HG03442 (cell line): ENCODE measurements around the gene EIF3J.
"Not testable (repeated sequence)": the region's sequence is repeated elsewhere in the genome, so short reads cannot be mapped to it uniquely, and the experiment has no call there.

Source experiments
- ATAC-seq: cut with Tn5 transposase; IDR thresholded peaks from one replicate; pipeline ENCODE4 v1.9.1; 2021; ENCODE audit warnings: mild to moderate bottlenecking, moderate library complexity; ENCODE audit not compliant: unreplicated experiment

EIF3J gene

GRCh38 chr15:44536962-44537734 lies at the start of gene EIF3J:
Gene EIF3J, plus strand, starts transcription at chr15:44537147. Its CDS starts 48 bp downstream, at chr15:44537195.
- ATAC-seq: peak; percentile 82

GRCh38 chr15:44489464-44489863 lies 47.5 kb upstream of the EIF3J start:
- no peak for ATAC-seq

DNA sequence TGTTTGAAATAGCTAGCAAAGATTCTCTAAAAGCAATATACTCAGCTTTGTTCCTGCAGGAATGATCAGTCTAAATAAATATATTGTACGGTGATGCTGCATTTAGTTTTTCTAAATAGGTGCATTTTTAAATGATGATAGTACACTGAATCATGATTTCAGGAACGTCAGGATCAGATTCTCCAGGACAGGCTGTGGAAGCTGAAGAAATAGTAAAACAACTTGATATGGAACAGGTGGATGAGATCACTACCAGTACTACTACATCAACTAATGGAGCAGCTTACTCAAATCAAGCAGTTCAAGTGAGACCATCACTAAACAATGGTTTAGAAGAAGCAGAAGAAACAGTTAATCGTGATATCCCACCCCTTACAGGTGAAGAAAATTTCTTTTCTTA lies 46.3 kb upstream of the EIF3J start:
- no peak for ATAC-seq

- ATAC-seq: no peak
Observed at GRCh38 chr15:44492040-44492439, 44.9 kb upstream of the EIF3J start.

DNA sequence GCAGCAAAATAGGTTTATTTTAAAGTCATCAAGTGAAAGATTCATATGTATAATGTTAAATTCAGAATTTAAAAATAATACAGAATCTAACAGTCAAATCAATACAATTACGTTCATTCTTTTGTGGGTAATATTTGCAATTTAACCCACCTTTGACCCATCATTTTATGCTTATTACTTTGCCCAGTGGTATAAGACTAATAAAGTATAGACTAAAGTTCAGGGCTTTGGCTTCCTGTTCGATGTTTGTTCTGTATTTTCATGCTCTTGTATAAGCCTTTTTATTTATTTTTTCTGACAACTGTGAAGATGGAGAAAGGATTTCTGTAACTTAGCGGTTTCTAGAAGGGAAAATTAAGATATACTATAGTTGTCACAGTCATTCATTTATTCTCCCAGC lies 44.3 kb upstream of the EIF3J start:
- no peak for ATAC-seq

GRCh38 chr15:44495562-44495961 lies 41.4 kb upstream of the EIF3J start:
- ATAC-seq: no peak

GRCh38 chr15:44500555-44500954 lies 36.4 kb upstream of the EIF3J start:
- no peak for ATAC-seq

GRCh38 chr15:44501768-44502366 lies 35.1 kb upstream of the EIF3J start:
- no peak for ATAC-seq

- no peak for ATAC-seq
Observed at GRCh38 chr15:44516436-44516835, 20.5 kb upstream of the EIF3J start.

DNA sequence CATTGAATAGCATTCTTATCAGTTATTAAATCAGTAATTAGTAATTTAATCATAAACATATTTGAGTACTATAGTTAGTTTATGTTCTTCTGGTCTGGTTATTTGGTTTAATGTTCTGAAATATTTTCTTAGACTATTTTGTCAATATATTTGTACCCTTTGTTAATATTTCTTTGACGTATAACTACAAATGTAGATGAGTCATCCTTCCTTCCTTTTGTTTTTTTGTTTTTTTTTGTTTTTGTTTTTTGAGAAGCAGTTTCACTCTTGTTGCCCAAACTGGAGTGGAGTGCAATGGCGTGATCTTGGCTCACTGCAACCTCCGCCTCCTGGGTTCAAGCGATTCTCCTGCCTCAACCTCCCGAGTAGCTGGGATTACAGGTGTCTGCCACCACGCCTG lies 17.4 kb upstream of the EIF3J start:
- ATAC-seq: no peak

- ATAC-seq: no peak
Observed at GRCh38 chr15:44525018-44525417, 11.9 kb upstream of the EIF3J start.

GRCh38 chr15:44527241-44527640 lies 9.7 kb upstream of the EIF3J start:
- ATAC-seq: no peak

- ATAC-seq: no peak
Observed at GRCh38 chr15:44529864-44530604, 6.9 kb upstream of the EIF3J start.

DNA sequence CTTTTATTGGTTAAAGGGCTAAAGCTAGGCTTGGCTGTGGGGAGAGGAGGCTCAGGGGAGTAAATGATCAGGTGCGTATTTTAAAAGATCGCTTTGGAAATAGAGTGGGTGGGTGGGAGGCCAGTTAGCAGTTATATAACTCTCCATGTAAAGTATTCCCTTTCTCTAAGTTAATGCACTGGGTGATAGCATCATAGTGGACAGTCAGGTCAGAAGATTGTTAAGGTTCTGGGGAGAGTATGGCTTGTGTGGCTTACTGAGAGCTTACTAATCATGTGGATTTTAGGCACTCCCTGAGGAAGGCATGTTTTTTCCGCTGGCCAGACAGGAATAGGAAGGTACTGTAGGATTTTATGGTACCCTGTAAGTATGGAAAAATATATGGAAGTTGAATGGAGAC lies 6.3 kb upstream of the EIF3J start:
- no peak for ATAC-seq

DNA sequence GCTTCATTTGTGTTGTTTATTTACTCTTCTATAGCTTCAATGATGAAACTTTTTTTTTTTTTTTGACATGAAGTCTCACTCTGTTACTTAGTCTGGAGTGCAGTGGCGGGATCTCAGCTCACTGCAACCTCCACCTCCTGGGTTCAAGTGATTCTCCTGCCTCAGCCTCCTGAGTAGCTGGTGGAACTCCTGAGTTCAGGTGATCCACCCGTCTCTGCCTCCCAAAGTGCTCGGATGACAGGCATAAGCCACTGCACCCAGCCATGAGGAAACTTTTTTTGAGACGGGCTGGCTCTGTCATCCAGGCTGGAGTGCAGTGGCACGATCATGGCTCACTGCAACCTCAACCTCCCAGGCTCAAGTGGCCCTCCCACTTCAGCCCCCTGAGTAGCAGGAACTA lies 4.7 kb upstream of the EIF3J start:
- not testable (repeated sequence) for ATAC-seq

DNA sequence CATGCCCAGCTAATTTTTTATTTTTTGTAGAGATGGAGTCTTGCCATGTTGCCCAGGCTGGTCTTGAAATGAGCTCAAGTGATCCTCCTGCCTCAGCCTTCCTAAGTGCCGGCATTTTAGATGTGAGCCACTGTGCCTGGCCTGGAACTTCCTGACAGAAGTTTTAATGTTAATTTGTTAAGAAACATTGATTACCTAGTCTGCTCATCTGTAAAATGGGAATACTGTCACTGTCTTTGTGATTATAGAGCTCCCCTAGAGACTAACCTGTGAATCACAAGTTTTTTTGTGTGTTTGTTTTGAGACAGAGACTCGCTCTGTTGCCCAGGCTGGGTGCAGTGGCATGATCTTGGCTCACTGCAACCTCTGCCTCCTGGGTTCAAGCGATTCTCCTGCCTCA lies 4.3 kb upstream of the EIF3J start:
- ATAC-seq: no peak

- ATAC-seq: no peak
Observed at GRCh38 chr15:44535092-44535491, 1.9 kb upstream of the EIF3J start.

DNA sequence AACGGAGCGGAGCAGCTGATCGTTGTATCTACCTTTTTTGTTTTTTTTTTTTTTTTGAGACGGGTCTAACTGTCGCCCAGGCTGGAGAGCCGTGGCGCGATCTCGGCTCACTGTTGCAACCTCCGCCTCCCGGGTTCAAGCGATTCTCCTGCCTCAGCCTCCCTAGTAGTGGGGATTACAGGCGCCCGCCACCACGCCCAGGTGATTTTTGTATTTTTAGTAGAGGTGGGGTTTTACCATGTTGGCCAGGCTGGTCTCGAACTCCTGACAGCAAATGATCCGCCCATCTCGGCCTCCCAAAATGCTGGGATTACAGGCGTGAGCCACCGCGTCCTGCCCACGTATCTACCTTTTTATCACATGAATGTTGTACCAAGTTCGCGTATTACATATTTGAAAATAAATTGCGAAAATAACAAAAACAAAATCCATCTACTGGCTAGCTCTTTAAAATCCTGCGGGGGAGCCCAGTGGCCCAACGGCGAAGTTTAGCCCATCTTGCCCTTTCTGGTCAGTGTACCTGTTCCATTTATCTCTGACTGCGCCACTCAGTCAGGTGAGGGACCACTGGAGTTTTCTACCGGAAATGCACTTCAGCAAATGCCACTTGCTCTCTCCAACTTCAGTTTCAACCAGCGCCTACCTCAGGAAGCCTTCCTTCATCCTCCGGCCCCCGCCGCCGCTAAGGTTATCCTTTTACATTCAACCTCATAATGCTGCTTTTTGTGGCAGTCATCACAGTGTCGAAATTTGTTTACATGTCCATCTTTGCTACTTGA lies 1.2 kb upstream of the EIF3J start:
- ATAC-seq: no peak

- ATAC-seq: peak; percentile 67
Observed at GRCh38 chr15:44536302-44536961, 515 bp upstream of the EIF3J start.

GRCh38 chr15:44537735-44538240 lies 841 bp downstream of the EIF3J start:
- ATAC-seq: no peak
